GM19240 (cell line): ENCODE measurements around the gene HGF.
"Not testable (repeated sequence)": the region's sequence is repeated elsewhere in the genome, so short reads cannot be mapped to it uniquely, and the experiment has no call there.

ENCODE experiments used
- DNase-seq: peaks from one replicate; pipeline ENCODE4 v3.0.0; 2011; ENCODE audit warnings: low spot score; ENCODE audit not compliant: insufficient read length

The HGF gene

DNA sequence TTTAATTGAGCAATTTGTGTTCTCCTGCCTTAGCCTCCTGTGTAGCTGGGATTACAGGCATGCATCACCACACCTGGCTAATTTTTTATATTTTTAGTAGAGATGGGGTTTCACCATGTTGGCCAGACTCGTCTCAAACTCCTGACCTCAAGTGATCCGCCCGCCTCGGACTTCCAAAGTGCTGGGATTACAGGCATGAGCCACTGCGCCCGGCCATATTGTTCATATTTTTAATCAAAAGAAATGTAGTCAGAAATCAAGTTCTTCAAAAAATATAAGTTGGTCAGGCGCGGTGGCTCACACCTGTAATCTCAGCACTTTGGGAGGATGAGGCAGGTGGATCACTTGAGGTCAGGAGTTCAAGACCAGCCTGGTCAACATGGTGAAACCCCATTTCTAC is 47.6 kb downstream of the HGF start:
- DNase-seq = not testable (repeated sequence)

DNA sequence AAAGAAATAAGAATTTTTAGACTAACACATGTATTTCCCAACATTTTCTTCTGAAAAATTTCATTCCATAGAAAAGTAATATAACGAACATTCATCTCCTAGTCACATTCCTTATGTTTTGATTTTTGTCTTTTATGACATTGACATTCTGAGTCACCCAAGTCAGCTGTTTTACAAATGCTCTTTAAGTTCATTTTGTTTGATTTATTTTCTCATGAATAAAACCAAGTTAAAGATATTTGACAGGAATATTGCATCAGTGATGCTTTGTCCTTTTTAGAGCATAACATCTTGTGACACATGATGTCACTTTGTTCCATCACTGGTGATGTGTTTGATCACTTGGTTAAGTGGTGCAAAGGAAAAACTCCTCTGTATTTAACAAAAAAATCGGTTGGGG is 48.4 kb downstream of the HGF start:
- DNase-seq = no peak

DNA sequence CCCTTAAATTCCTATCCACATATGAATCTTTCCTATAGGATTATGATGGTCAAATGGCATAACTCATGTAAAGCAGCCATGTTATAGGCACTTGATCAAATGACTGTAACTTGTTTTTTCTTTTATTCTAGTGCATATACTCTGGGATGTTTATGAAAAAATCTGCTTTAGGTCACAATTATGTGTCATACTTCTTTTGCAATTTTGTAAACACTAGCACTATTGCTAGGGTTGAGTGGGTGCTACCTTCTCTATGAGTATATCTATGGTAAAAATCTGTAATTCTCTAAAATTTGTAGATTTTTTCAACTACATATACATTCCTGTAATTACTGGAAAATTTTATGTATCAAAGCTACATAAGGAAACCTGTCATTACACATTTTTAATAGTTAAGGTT is 50.0 kb downstream of the HGF start:
- DNase-seq = no peak

DNA sequence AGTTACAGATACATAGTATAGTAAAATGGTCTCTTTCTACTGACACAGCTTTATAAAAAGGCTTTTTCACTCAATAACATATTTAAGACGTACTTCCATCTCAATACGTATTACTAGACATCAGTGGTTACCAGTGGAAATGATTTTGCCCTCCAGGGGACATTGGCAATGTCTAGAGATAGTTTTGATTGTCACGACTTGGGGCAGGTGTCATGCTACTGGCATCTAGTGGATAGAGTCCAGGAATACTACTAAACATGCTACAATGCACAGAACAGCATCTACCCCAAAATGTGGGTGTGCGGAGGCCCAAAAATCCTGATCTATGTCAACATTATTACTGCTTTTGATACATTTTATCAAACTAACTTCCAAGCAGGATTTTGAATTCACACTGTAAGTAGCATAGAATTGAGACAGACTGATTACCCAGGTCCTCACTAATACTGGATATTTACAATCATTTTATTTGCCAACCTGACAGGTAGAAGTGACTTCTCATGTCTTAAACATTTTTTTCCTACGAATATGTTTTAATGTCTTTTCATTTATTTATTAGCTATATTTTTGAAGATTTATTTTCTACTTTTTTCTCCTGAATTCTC is 53.8 kb downstream of the HGF start:
- DNase-seq = no peak

DNA sequence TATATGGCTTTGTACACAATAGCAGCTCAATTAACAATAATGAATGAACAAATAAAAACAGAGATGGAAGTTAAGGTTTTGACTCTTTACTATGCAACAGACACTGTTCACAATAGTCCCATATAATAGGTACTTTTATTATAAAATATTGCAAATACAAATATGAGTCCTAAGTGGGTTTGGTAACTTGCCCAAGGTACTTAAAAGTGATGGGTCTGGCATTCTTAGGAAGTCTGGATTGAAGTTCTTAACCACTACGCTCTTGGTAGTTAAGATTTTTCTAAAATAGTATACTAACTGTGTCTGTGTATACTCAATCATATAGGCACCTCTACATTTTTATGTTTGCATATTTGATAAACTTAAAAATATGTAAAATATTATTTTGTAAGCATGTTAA is 55.5 kb downstream of the HGF start:
- no peak for DNase-seq

DNA sequence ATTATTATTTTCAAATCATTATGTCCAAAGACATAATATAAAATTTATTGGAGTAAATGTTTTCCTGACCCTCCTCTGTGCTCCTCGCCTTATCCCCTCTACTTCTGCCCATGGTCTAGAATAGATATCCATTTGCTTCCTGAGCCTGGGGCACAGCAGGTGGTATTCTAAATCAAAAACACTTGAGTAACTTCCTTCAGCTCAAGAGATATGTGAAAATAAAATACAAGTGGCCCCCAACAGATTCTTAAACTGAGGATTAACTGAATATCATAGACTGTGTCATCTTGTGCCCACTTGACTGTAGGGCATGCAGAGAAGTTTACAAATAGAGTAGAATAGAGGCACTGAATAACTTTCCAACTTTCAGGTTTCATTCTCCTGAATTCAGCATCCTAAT is 59.1 kb downstream of the HGF start:
- no peak for DNase-seq

DNA sequence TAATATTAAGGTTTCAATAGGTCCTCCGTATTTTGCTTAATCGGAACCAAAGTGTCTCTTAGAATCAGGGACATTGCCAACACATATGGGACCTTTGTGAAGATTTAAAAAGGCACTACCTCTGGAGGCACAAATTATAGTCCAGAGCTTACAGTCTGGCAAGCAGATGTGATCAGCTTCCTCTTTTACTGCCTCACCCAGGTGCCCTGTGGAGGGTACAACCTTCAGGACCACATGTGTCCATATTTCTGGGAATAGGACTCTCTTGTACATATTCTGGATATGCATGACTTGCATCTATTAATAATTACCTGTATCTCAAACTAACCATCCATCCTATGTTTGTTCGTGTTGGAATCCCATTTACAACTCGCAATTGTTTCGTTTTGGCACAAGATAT is 60.0 kb downstream of the HGF start:
- DNase-seq = no peak

DNA sequence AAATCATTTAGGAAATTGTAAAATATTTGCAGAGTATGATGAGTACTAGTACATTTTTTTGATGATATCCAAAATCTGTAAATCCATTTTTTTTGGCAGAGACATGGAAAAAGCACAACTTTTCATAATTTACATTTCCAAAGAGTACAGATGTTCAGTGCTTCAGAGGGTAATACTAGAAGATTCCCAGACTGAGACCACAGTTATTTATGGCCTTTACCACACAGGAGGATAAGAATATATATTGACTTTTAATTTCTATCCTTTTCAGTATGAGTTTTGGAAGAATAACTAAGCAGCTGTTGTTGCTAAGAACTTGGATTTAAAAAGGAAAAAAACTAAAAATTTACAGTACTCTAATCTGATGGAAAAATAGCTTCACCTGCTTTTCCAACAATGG is 61.9 kb downstream of the HGF start:
- no peak for DNase-seq

DNA sequence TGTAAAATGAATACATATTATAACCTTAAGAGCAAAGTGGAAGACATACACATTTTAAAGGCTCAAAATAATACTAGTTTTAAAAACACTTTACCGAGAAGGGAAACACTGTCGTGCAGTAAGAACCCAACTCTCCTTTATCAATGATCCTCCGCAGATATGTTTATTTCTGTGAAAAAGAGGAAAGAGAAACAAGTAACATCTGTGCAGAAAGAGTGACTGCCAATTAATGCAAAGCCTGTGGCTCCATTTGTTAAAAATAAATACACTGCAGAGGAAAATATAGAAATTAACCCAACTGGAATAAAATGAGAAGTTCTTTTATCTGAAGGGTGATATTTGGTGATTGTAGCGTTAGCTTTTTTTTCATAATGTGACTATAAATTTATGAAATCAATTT is 62.7 kb downstream of the HGF start:
- no peak for DNase-seq

DNA sequence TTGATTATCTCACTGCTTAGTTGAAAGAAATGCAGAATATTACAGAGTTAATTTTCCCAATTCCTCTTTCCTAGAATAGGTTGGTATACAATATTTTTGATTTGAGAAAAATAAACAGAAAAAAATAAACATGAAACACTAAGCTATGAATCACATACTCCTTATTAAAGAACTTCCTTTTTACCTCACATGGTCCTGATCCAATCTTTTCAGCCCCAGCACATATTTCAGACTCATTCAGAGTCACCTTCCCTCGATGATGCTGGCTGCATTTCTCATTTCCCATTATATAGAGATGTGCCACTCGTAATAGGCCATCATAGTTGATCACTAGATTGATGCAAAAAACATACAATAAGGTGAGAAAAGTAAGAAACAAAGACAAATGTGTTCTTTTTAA is 64.6 kb downstream of the HGF start:
- DNase-seq = no peak

DNA sequence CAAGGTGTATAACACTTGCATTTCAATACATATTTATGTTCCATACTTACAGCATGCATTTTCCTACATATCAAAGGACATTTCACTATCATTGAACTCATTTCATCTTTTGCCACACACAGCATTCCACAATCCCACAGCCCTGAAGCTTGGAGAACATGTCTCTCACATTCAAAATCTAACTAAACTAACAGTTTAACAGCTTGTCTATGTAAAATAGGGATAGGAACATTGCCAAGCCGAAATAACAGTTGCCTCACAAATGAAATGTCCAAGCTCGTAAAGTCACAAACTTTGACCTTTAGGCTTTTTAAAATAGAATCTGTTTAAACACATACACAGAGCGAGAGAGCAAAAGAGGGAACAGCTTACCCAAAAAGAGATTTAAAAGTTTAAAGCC is 65.3 kb downstream of the HGF start:
- no peak for DNase-seq

DNA sequence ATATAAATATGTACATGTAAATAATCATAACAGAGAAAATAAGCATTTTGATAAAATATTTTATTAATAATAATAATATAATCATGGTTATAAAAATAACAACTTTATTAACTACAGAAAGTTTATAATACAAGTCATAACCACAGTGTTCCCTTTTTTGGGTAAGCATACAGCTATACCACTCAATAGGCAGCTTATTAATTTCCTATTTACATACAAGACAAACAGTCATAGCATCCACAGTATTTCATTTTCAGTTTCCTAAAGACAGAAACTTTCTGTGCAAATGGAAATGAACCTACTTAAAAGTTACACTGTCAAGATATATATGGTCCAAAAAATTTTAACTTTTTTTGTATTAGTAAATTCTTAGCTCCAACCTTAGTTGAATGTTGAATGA is 70.9 kb downstream of the HGF start:
- no peak for DNase-seq

DNA sequence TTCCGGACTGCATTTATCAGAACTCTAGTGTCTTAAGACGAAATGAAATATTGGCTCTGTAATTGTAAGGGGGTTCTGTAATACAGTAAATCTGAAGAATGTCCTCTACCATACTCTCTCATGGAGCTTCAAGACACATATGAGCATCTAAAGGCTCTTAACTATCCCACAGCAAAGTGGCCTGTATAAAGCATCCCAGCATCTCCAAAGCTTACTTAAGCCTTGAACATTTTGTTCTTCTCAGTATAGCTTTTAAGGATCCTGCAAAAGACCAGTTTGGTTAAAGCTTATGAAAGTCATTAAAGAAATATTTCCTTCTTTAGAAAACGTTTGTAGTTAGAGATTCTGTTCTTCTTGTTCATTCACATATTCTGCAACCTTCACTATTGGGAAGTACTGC is 75.1 kb downstream of the HGF start:
- DNase-seq = no peak

DNA sequence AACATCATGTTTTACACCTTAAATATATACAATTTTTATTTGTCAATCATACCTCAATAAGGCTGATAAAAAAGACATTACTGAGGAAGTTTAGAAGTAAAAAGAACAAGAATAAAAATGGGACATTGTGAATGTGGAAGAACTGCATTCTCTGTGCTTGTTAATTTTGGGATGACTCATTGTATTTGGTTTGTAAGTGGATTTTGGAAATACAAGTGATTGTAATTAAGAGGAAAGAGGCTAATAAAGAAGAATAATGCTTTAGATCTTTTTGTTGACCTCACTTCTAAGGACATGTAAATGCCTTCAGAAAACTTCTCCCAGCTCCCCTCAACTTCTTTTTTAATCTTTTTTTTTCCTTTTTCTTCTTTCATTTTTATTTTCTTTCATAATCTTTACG is 76.0 kb downstream of the HGF start:
- no peak for DNase-seq

DNA sequence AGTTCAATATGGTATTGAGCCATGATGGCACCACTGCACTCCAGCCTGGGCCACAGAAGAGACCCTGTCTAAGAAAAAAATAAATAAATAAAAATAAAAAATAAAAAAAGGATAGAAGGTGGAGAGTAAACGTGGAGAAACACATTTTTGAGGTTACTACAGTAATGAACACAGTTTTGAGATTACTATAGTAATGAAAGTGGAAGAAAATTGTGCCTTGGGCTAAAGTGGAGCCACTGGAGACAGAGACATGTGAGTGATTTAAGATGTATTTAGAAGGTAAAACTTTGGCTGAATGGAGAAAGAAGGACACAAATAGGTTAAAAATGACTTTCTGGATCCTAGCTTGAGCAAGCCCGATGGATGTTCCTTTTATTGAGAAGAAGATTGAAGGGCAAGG is 76.8 kb downstream of the HGF start:
- DNase-seq = no peak

DNA sequence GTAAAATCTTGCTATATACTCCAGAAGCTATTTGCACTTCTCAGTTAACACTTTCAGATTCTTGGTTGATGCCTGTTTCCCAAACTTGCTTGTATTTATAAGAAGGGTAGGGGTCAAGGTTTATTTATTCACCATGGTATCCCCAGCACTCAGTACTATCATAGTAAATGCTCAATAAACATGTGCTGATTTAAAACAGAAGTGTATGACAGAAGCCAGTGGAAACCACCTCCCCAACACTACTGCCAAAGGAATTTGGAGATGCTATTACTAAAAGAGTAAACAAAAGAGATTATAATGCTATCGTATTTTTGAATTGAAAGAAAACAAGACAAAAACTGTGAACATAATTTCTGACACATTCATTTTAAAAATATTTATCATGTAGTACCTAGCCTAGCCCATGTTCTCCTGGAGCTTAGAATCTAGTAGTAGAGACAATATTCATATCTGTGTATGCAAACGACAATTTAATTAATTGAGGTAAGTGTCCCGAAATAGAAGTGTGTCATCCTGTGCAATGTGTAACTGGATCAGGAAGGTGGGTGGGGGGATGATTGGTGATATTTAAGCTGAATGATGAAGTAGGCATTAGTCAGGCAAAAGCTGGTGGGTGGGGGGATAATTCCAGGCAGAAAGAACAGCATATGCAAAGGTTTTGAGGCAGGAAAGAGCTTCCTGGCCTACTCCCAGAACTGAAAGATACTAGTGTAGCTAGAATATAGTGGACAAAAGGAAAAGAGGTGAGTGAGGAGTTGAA is 77.5 kb downstream of the HGF start:
- DNase-seq = no peak

DNA sequence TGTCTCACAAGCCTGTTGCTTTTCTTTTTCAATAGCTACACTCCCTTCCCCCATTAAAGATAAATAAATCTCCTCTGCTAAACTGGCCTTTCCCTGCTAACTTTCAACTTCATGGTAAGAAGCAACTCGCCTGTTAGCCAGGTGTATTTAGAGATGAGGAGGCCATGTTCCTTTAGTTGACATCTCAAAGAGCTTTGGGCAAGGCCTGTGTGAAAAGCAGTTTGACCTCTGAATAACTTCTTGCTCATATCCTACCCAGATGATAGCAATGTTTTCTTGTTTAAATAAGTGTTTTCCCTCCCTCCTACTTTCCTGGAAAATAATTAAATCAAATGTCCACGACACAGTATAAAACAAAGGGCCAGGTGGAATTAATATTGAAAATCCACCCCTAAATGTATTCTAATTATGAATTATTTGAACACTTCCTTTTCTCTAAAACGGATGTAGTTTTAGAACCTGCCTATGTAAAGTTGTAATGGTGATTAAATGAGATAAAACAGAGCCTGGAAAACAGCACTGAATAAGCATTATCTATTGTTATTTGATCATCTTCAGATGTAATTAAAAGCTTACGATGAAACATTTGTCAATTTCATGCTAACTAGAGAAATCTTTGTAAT is 78.5 kb downstream of the HGF start:
- DNase-seq = no peak

DNA sequence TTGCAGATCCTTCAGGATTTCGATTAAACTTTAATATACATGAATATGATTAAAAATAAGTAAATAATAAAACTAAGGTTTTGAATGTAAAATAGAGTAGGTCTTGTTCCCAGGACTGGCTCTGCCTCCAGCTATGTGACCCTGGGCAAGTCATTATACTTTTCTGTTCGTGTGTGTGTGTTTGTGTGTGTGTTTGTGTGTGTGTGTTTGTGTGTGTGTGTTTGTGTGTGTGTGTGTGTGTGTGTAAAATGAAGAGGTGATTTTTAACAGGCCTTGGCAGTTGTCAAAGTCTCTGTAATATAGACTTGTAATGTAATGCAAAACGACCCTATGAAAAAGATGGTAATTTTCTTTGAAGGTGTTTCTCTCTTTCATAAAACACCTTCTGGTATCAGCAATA is 79.2 kb downstream of the HGF start:
- DNase-seq = no peak

DNA sequence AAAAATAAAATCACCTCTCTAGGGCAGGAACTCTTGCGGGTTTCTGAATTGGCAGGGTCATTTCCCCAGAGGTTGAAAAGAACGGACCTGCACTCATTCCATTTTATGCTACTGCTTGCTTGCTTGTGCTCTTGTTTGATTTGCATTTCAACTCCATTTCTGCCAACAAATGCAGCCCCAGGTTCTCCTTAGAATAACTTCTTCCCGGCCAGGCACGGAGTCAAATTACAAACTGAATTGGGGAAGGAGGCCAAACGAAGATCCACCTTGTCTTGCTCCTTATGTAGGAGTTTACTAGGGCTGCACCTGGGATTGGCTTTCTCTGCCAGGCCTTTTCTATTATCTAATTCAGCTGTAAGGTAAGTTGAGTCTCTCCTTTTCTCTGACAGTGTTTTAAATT is 79.6 kb downstream of the HGF start:
- no peak for DNase-seq

DNA sequence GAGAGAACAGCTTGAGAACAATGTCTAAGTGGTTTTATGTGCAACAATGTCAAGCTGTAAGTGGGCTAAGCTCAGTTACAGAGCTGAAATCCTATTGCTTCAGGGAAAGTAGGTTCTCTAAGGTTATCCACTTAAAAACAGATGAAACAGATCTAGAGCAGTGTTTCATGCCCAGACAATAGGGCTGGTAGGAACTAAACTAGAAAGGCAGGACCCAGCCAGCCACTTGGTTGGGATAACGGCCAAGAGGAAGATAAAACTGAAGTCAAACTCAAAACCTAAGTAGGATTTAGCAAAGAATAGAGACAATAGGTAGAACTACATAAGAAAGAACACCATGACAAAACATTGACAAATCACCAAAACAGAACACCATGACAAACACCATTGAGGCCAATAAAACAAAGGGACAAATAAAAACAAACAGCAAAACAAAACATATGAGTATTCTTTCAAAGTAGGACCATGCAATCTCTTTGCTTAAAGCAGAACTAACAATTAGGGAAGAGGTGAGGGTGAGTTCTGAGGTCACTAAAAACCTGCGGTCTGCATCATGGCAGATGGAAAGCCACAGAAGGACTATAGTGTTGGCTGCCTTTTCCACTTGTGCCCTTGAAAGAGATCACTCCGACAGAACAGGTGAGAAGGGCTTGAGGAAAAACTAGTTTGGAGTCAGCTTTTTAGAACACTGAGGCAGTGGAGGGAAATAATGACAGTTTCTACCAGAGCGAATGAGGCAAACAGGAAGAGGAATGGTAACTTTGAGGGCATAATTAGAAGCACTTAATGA is 81.0 kb downstream of the HGF start:
- DNase-seq = no peak

DNA sequence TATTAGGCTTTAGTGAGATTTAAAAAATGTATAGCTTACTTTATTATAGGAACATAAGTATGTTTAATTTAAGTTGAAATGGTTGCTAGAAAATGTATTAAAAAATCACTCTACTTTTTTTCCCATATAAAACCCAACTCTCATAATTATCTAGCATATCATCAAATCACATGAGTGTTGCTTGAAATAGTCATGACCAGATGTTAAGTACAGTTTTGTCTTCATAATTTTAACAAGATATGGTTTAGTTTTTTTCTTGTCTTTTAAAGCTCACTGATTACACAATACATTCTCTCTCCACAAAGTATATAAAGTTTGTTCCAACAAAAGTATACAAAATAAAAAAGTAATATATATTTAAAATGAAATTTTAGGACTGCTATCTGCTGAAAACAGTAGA is 82.8 kb downstream of the HGF start:
- no peak for DNase-seq

DNA sequence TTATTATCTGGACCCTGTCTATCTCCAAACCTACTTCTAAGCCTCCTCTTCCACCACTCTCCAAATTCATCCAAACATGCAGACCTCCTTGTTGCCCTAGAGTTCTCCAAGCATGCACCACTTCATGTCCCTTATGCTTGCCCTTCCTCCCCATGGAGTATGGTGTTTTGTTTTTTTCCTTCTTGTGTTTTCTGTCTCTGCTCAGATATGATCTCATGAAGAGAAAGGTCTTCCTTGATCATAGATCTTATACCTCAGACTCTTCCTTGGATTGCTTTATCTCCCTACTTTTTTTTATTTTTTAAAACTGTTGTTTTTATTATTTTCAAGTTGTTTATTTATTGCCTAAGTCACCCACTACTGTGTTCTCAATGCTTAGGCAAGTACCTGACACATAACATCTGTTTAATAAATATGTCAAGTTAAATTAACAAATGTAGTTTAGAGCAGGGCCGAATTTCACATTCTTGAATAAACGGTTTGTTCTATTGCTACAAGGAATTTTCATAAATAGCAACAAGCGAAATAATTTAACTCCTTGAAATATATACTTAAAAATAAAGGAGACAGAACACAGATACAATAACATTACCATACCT is 84.5 kb downstream of the HGF start:
- no peak for DNase-seq
